GM12872 (cell line): ENCODE results near the gene SCRT2.

Experiments
- TF ChIP-seq, protein P1 (sequence below): IDR thresholded peaks from 3 replicates; pipeline ENCODE4 v1.5.1; 2011; ENCODE audit warnings: low read depth, mild to moderate bottlenecking, low read length, moderate library complexity; ENCODE audit not compliant: insufficient read depth

Gene SCRT2

DNA sequence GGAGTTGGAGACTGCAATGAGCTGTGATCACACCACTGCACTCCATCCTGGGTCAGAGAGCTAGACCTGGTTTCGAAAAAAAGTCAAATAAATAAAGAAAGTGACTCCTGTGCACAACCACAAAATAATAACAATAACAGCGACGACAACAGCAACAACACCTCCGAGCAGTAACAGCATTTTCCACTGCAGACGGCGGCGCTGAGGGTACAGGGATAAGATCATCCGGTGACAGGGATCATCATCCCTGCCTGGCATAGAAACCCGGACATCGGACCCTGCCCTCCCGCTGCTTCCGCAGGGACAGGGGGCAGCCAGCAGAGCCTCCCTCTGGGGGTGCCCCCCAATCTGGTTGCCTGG lies 34.1 kb downstream of the SCRT2 start:
- TF ChIP-seq, protein P1, sequence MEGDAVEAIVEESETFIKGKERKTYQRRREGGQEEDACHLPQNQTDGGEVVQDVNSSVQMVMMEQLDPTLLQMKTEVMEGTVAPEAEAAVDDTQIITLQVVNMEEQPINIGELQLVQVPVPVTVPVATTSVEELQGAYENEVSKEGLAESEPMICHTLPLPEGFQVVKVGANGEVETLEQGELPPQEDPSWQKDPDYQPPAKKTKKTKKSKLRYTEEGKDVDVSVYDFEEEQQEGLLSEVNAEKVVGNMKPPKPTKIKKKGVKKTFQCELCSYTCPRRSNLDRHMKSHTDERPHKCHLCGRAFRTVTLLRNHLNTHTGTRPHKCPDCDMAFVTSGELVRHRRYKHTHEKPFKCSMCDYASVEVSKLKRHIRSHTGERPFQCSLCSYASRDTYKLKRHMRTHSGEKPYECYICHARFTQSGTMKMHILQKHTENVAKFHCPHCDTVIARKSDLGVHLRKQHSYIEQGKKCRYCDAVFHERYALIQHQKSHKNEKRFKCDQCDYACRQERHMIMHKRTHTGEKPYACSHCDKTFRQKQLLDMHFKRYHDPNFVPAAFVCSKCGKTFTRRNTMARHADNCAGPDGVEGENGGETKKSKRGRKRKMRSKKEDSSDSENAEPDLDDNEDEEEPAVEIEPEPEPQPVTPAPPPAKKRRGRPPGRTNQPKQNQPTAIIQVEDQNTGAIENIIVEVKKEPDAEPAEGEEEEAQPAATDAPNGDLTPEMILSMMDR: no peak

DNA sequence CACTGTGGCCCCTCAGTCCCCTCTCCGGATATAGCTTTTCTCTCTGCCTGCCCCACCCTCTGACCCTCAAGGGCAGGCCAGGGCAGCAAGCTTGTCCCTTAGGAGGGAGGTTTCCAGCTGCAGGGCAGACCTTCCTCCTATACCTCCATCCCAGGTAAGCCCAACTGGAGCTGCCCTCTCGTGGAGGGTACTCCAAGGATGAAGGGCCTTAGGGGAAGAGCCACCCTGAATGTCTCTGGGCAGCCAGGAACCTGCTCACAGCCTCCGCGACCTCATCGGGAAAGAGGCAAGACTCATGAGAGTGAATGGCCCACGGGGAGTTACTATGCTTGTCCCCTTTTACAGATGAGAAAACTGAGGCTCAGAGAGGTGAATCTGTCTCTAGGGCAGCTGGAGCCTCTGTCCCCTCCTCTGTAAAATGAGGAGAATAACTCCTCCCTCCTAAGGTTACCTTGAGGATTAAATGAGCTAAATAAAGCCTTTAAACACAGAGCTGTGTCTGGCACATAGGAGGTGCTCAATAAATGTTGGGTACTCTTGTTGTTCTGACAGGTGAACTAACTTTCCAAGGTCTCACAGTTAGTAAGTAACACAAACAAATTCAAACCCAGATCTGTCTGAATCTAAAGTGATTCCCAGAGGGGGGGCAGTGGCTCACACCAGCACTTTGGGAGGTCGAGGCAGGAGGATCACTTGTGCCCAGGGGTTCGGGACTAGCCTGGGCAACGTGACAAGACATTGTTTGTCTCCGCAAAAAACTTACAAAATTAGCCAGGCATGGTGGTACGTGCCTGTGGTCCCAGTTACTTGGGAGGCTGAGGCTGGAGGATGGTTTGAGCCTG lies 34.7 kb downstream of the SCRT2 start:
- TF ChIP-seq, protein P1: no peak

DNA sequence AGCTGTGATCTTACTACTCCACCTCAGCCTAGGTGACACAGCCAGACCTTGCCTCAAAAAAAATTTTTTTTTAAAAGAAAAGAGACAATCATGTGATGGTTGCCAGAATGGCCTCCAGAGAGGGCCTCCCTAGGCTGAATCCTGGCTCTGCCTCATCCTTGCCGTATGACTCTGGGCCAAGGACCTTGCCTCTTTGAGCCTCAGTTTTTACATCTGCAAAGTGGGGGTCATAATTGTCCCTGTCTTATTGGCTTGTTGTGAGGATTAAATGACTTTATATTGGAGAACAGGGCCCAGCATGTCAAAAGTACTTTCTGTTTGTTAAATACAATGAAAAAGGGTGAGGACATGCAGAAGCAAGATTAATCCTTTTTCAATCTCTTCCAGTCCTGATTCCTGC lies 37.0 kb downstream of the SCRT2 start:
- TF ChIP-seq, protein P1: no peak

DNA sequence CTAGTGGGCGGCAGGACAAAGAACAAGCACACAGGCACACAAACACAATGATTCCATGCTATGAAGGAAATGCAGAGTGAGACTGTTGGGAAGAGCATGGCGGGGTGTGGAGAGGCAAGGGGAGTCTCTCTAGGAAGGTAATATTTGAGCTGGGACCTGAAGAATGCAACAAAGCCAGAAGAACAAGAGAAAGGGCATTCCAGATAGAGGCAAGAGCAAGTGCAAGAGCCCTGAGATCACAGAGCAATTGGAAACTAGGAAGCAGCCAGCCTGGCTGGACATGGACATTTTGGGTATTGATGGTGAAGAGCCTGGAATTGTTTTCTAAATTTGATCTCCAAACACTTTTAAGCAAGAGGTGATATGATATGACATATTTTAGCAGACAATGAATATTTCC lies 38.0 kb downstream of the SCRT2 start:
- TF ChIP-seq, protein P1: no peak

DNA sequence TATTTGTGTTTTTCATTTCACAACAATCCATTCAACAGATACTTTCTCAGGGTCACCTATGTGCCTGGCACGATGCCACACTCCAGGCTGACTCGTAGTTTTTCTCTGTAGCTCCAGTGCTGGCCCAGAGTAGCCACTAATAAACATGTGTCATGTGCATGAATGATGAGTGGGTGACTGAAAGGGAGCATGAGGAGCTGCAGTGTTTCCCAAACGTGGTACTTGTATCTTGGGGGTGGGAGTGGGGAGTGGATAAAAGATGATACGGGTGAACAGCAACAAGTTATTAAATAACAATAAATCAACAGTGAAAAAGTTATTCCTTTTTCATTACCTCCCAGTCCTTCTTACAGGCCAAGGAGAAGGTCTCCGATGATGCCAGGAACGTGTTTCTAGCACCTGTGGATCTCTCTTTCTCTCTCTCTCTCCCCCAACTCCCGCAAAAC lies 39.7 kb downstream of the SCRT2 start:
- TF ChIP-seq, protein P1: no peak

DNA sequence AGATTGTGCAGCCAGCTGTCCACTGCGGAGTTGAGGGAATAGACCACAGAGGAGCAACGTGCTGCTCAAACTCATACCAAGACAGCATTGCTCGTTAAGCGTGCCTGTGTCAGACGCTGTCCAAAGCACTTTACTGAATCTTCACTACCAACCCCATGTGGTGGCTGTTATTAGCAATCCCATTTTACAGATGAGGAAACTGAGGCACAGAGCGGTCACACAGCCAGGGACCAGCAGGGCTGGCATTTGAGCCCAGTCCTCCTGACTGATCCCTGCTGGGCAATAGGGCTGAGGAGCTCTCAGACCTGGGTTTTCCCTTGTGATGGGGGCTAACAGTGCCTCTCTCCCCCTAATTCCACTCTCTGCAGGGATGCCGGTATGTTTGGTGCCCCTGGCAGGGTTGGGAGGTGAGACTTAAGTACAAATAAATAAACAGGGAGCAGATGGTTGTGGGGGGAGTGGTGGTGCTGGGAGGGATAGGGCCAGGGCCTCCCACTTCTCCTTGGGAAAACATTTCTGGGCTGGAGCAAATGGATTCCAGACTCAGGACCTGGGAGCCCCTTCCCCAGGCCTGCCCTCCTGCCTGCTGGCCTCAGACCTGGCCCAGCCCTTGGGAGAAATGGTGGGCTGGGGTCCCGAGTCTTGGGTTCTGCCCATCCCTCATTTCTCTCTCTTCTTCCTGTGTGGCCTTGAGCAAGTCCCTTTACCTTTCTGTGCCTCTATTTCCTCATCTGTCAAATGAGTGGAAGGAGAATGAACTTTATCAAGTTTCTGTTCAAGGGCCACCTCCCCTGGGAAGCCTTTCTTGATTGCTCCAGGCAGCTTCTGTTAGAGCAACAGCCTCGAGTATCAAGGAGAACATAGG lies 40.3 kb downstream of the SCRT2 start:
- TF ChIP-seq, protein P1: no peak

DNA sequence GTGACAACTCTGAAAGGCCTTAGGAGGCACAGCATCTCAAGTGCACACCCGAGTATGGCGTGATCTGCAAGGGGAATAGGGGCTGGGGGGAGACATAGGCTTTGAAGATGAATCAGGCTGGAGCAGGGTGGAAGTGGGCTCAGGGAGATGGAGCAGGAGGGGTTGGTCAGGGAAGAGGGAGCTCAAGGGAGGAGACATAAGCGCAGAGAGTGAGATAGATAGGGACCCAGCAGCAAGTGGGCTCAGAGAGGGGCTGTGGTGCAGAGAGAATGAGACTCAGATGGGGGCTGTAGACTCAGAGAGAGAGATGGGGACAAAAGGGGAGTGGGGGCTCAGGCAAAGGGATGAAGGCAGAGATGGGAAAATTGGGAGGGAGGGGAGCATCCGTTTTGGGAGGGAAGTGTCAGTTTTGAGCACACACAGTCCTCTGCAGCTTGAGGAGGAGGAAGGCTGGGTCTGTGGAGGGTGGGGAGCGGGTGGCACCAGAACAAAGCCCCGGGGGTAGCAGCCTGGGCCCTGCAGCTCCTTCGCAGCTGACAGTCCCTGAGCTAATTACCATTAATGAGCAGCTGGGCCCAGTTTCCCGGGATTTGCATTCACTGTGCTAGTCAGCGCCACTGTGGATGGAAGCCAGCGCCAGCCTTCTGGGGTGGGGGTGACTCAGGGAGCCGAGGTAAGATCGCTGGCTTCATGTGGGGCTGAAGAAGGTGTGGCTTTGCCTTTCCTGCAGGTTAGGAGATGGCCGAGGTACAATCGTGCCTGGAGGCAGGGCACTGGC lies 41.3 kb downstream of the SCRT2 start:
- TF ChIP-seq, protein P1: no peak
